HG03108 (cell line): ENCODE measurements around the gene WBP11.
"Not testable (repeated sequence)": the region's sequence is repeated elsewhere in the genome, so short reads cannot be mapped to it uniquely, and the experiment has no call there.

Experiments
- ATAC-seq: cut with Tn5 transposase; IDR thresholded peaks from one replicate; pipeline ENCODE4 v1.9.1; 2021; ENCODE audit warnings: moderate library complexity; ENCODE audit not compliant: unreplicated experiment

The WBP11 gene

GRCh38 chr12:14774074-14774905 is 29.0 kb downstream of the WBP11 start:
- peak; percentile 50 for ATAC-seq

- peak; percentile 9 for ATAC-seq
These were observed 29.6 kb downstream of the WBP11 start for GRCh38 chr12:14773685-14774073.

GRCh38 chr12:14772946-14773345 is 30.3 kb downstream of the WBP11 start:
- ATAC-seq: no peak

GRCh38 chr12:14771651-14772137 is 31.6 kb downstream of the WBP11 start:
- no peak for ATAC-seq

- ATAC-seq: peak; percentile 23
These were observed 32.5 kb downstream of the WBP11 start for GRCh38 chr12:14770496-14771461.

GRCh38 chr12:14769969-14770495 is 33.2 kb downstream of the WBP11 start:
- ATAC-seq: peak; percentile 31

GRCh38 chr12:14769466-14769968 is 33.8 kb downstream of the WBP11 start:
- ATAC-seq: no peak

- ATAC-seq: no peak
These were observed 34.4 kb downstream of the WBP11 start for GRCh38 chr12:14768823-14769405.

GRCh38 chr12:14767617-14768016 is 35.7 kb downstream of the WBP11 start:
- no peak for ATAC-seq

GRCh38 chr12:14766649-14767215 is 36.5 kb downstream of the WBP11 start:
- no peak for ATAC-seq

- not testable (repeated sequence) for ATAC-seq
These were observed 37.3 kb downstream of the WBP11 start for GRCh38 chr12:14766020-14766419.

- ATAC-seq: no peak
These were observed 37.9 kb downstream of the WBP11 start for GRCh38 chr12:14765398-14765797.

GRCh38 chr12:14759711-14760280 is 43.5 kb downstream of the WBP11 start:
- not testable (repeated sequence) for ATAC-seq

GRCh38 chr12:14756334-14757143 is 46.7 kb downstream of the WBP11 start:
- no peak for ATAC-seq

GRCh38 chr12:14751986-14752385 is 51.3 kb downstream of the WBP11 start:
- no peak for ATAC-seq

- no peak for ATAC-seq
These were observed 60.2 kb downstream of the WBP11 start for GRCh38 chr12:14743061-14743460.

- no peak for ATAC-seq
These were observed 61.3 kb downstream of the WBP11 start for GRCh38 chr12:14741942-14742341.

- ATAC-seq: no peak
These were observed 62.1 kb downstream of the WBP11 start for GRCh38 chr12:14741153-14741552.

- not testable (repeated sequence) for ATAC-seq
These were observed 66.8 kb downstream of the WBP11 start for GRCh38 chr12:14736441-14736840.
